H1 (cell line): ENCODE measurements around the gene ALK. TPM values are rescaled to one million over a fixed set of nuclear protein-coding genes. Genes with fewer than 3 reads are reported as not detected.

Source experiments
- CTCF ChIA-PET: fragments of 300-600 bp; sonication (Branson Sonifier 250); formaldehyde crosslinking; loops from one replicate; lab custom pipeline; 2021; ENCODE audit not compliant: partially characterized antibody; lab: Charles Lee
- POLR2A ChIA-PET: fragments of 300-600 bp; sonication (Branson Sonifier 250); formaldehyde crosslinking; loops from one replicate; lab custom pipeline; 2021; ENCODE audit warnings: inconsistent platforms; ENCODE audit not compliant: partially characterized antibody; lab: Charles Lee
- DNase-seq, 2 experiments: peaks; one replicate each; pipeline versions ENCODE4 v3.0.0 to v3.0.0-alpha.2; 2010 to 2022; ENCODE audit warnings: low spot score in 2 of 2, low read depth in 1 of 2, mixed read lengths in 1 of 2
- FAIRE-seq: peaks from 2 replicates; lab custom pipeline; 2011; peaks lifted over from hg19 to GRCh38; lab: Jason Lieb, UNC
- H2AFZ ChIP-seq: 2 replicates; pipeline ENCODE4 v1.8.1; 2012; ENCODE audit warnings: low read length, inconsistent platforms
- H2AK5ac ChIP-seq: 2 replicates; pipeline ENCODE4 v1.6.1; 2013; ENCODE audit warnings: low read depth, low read length
- H2BK120ac ChIP-seq: replicated peaks from 2 replicates; pipeline ENCODE3; 2013; ENCODE audit warnings: low read depth, low read length, inconsistent platforms
- H2BK12ac ChIP-seq: 2 replicates; pipeline ENCODE4 v1.6.1; 2013; ENCODE audit warnings: low read depth, low read length
- H2BK15ac ChIP-seq: 2 replicates; pipeline ENCODE4 v1.6.1; 2013; ENCODE audit warnings: low read length
- H2BK20ac ChIP-seq: 2 replicates; pipeline ENCODE4 v1.6.1; 2013; ENCODE audit warnings: low read length
- H2BK5ac ChIP-seq: 2 replicates; pipeline ENCODE4 v1.6.1; 2013; ENCODE audit warnings: low read depth, low read length
- H3K14ac ChIP-seq: 2 replicates; pipeline ENCODE4 v1.6.1; 2013; ENCODE audit warnings: inconsistent platforms; ENCODE audit not compliant: insufficient read length
- H3K18ac ChIP-seq: 2 replicates; pipeline ENCODE4 v1.6.1; 2013; ENCODE audit warnings: low read length; ENCODE audit errors: extremely low read depth
- H3K23ac ChIP-seq: 2 replicates; pipeline ENCODE4 v1.6.1; 2013; ENCODE audit warnings: inconsistent platforms; ENCODE audit not compliant: insufficient read length
- H3K23me2 ChIP-seq: 2 replicates; pipeline ENCODE4 v1.6.1; 2013; ENCODE audit warnings: low read depth, low read length
- H3K27ac ChIP-seq: 2 replicates; pipeline ENCODE4 v1.6.1; 2011; ENCODE audit warnings: low read depth, low read length, inconsistent platforms
- H3K27me3 ChIP-seq, 4 experiments: replicated peaks in 1 of 4; 1 replicate in 1 of 4; 2 replicates in 3 of 4; pipeline versions ENCODE4 v1.6.1 to v1.8.1; 2011 to 2013; ENCODE audit warnings: low read length in 3 of 4, mild to moderate bottlenecking in 3 of 4, inconsistent platforms in 2 of 4, mixed read lengths in 2 of 4, moderate library complexity in 1 of 4; ENCODE audit not compliant: control insufficient read depth in 3 of 4, insufficient read depth in 3 of 4; ENCODE audit errors: extremely low read depth in 1 of 4
- H3K36me3 ChIP-seq, 4 experiments: 2 replicates each; pipeline versions ENCODE4 v1.6.1 to v1.8.1; 2011 to 2013; ENCODE audit warnings: mild to moderate bottlenecking in 4 of 4, low read length in 3 of 4, moderate library complexity in 2 of 4, control low read depth in 1 of 4, inconsistent platforms in 1 of 4; ENCODE audit not compliant: insufficient read depth in 4 of 4, control insufficient read depth in 2 of 4
- H3K4ac ChIP-seq: replicated peaks from 2 replicates; pipeline ENCODE3; 2013; ENCODE audit warnings: low read length, low read depth, mixed read lengths, inconsistent platforms; ENCODE audit not compliant: insufficient read length
- H3K4me1 ChIP-seq, 4 experiments: replicated peaks in 1 of 4; 1 replicate in 1 of 4; 2 replicates in 3 of 4; pipeline versions ENCODE4 v1.6.1 to v1.8.1; 2011 to 2013; ENCODE audit warnings: low read length in 3 of 4, inconsistent platforms in 2 of 4, mixed read lengths in 1 of 4; ENCODE audit not compliant: insufficient read depth in 4 of 4, control insufficient read depth in 3 of 4
- H3K4me2 ChIP-seq, 2 experiments: 2 replicates each; pipeline versions ENCODE4 v1.6.1 to v1.8.1; 2011 to 2013; ENCODE audit warnings: low read depth in 2 of 2, low read length in 2 of 2, control low read depth in 1 of 2, inconsistent platforms in 1 of 2, mild to moderate bottlenecking in 1 of 2; ENCODE audit not compliant: insufficient read depth in 1 of 2
- H3K4me3 ChIP-seq, 4 experiments: fragments of 200-600, 300-600 bp in 1 of 4; sonication (generic), shearing (Covaris generic), sonication (Bioruptor Twin) in 1 of 4; 2 replicates each; pipeline versions ENCODE4 v1.5.1 to v1.8.1; 2011 to 2016; ENCODE audit warnings: low read length in 4 of 4, low read depth in 3 of 4, control low read depth in 2 of 4, inconsistent platforms in 2 of 4, mild to moderate bottlenecking in 2 of 4, mixed read lengths in 1 of 4, moderate library complexity in 1 of 4; ENCODE audit not compliant: insufficient read depth in 2 of 4; ENCODE audit errors: extremely low read depth in 1 of 4
- H3K56ac ChIP-seq: replicated peaks from 2 replicates; pipeline ENCODE3; 2013; ENCODE audit warnings: low read depth, mild to moderate bottlenecking, mixed read lengths, low read length, inconsistent platforms; ENCODE audit not compliant: insufficient read length
- H3K79me1 ChIP-seq: 2 replicates; pipeline ENCODE4 v1.6.1; 2013; ENCODE audit warnings: low read depth, low read length, control low read depth
- H3K79me2 ChIP-seq, 2 experiments: 2 replicates each; pipeline versions ENCODE4 v1.6.1 to v1.8.1; 2012 to 2013; ENCODE audit warnings: low read length in 2 of 2, mild to moderate bottlenecking in 2 of 2, inconsistent platforms in 1 of 2; ENCODE audit not compliant: insufficient read depth in 2 of 2, control insufficient read depth in 1 of 2
- H3K9ac ChIP-seq, 4 experiments: replicated peaks in 1 of 4; 1 replicate in 1 of 4; 2 replicates in 3 of 4; pipeline versions ENCODE4 v1.6.1 to v1.8.1; 2011 to 2013; ENCODE audit warnings: low read depth in 3 of 4, low read length in 3 of 4, control low read depth in 2 of 4, mild to moderate bottlenecking in 2 of 4, moderate library complexity in 2 of 4, inconsistent platforms in 1 of 4; ENCODE audit errors: extremely low read depth in 1 of 4
- H3K9me3 ChIP-seq, 2 experiments: 2 replicates each; pipeline versions ENCODE4 v1.6.1 to v1.8.1; 2012 to 2013; ENCODE audit warnings: mild to moderate bottlenecking in 2 of 2, moderate library complexity in 2 of 2, control low read depth in 1 of 2, inconsistent platforms in 1 of 2, low read depth in 1 of 2, low read length in 1 of 2, mixed read lengths in 1 of 2; ENCODE audit not compliant: insufficient read depth in 2 of 2
- H4K20me1 ChIP-seq, 2 experiments: replicated peaks in 1 of 2; 2 replicates each; pipeline versions ENCODE3 to v1.8.1; 2011 to 2013; ENCODE audit warnings: inconsistent platforms in 2 of 2, low read length in 2 of 2, mild to moderate bottlenecking in 1 of 2; ENCODE audit not compliant: insufficient read depth in 2 of 2, control insufficient read depth in 1 of 2
- H4K5ac ChIP-seq: 2 replicates; pipeline ENCODE4 v1.6.1; 2013; ENCODE audit warnings: low read length, low read depth, mixed read lengths, inconsistent platforms; ENCODE audit not compliant: insufficient read length
- H4K8ac ChIP-seq: 2 replicates; pipeline ENCODE4 v1.8.0; 2013; ENCODE audit warnings: mild to moderate bottlenecking, moderate library complexity, low read length, inconsistent platforms; ENCODE audit not compliant: insufficient read depth; ENCODE audit errors: extremely low read depth
- H4K91ac ChIP-seq: replicated peaks from 2 replicates; pipeline ENCODE3; 2013; ENCODE audit warnings: low read length, mixed read lengths, inconsistent platforms; ENCODE audit not compliant: insufficient read length
- CEBPB ChIP-seq: IDR thresholded peaks from 2 replicates; pipeline ENCODE4 v1.6.1; 2012; ENCODE audit warnings: low read depth, low read length
- RNF2 ChIP-seq: fragments of 200-900, 300-1000 bp; sonication (generic); IDR thresholded peaks from 2 replicates; pipeline ENCODE4 v1.7.1; 2016; ENCODE audit warnings: borderline replicate concordance, low read depth, mild to moderate bottlenecking, antibody characterized with exemption, low read length; ENCODE audit not compliant: poor library complexity, severe bottlenecking; ENCODE audit errors: missing control alignments
- TAF1 ChIP-seq: IDR thresholded peaks from 2 replicates; pipeline ENCODE4 v1.6.1; 2011; ENCODE audit warnings: mild to moderate bottlenecking, low read depth, low read length
- USF2 ChIP-seq: IDR thresholded peaks from 2 replicates; pipeline ENCODE4 v1.6.1; 2011; ENCODE audit warnings: low read length, improper control_type of control experiment
- ZNF274 ChIP-seq: IDR thresholded peaks from 2 replicates; pipeline ENCODE4 v1.7.0; 2012; ENCODE audit warnings: low read length, borderline replicate concordance; ENCODE audit errors: extremely low read depth
- WGBS, 2 experiments: shearing (Covaris generic) in 1 of 2; methylation state at CpG; one replicate each; pipeline versions ENCODE4 v1.1.6 to v1.1.7; 2013 to 2015; ENCODE audit warnings: low lambda C conversion rate in 2 of 2, mixed read lengths in 2 of 2, inconsistent platforms in 1 of 2, low coverage in 1 of 2, missing lambda C conversion rate in 1 of 2; ENCODE audit not compliant: insufficient replicate concordance in 2 of 2, insufficient coverage in 1 of 2, insufficient read length in 1 of 2; ENCODE audit errors: extremely low coverage in 1 of 2, missing lambda C conversion rate in 1 of 2; 5-methylcytosine and 5-hydroxymethylcytosine counted together
- polyA plus RNA-seq, 7 experiments: library from polyadenylated mRNA; depleted of rRNA in 3 of 7; stranded (reverse) in 5 of 7; unstranded in 2 of 7; fragments of >200 nt in 5 of 7; fragments of 200-250 nt in 2 of 7; gene quantifications; 1 replicate in 5 of 7; 2 replicates in 1 of 7; 4 replicates in 1 of 7; pipeline versions ENCODE4 v1.2.1 to v1.2.3, GENCODE V29; 2011 to 2013; ENCODE audit warnings: missing spikeins in 2 of 7, mixed read lengths in 2 of 7
- total RNA-seq: library from RNA; stranded (reverse); fragmentation: NEBNext Ultra II Directional; extraction: Animal tissue kit (Norgen Biotek cat#: 25700); gene quantifications from 2 replicates; pipeline ENCODE4 v1.2.1, GENCODE V29; 2021

Gene ALK
- total and polyA plus RNA-seq, 2 of the 8 experiments (the other 6 are each of a cell fraction or from before 2014, with no cell fraction given) = 0.02 to 0.09 TPM

GRCh38 chr2:29444150-29444549 is 477.2 kb downstream of the ALK start:
- no peak for TF ChIP-seq ZNF274
- no peak for TF ChIP-seq USF2
- TF ChIP-seq CEBPB = no peak
- TF ChIP-seq RNF2 = no peak
- no peak for TF ChIP-seq TAF1
- no peak overlapping the region for H4K91ac ChIP-seq
- CTCF ChIA-PET = interaction anchor here (0.7 to 1.3 kb wide), 3 partner anchors 34 to 135 kb away, joined by 3 to 4 read pairs (median 3); no protein-coding TSS in a partner anchor
- no peak overlapping the region for H3K14ac ChIP-seq
- no peaks in the 10 kb centered on the region for H4K20me1 ChIP-seq
- H3K18ac ChIP-seq = no peak overlapping the region
- no peak overlapping the region for H2AFZ ChIP-seq
- H3K79me1 ChIP-seq = no peaks in the 10 kb centered on the region
- 83% methylated on average over 3 of the region's 3 CpGs; no CpG with 5 or more reads in 1 of the 2 experiments for WGBS, 2 experiments
- H2BK15ac ChIP-seq = no peak overlapping the region
- no peak overlapping the region for H3K4me3 ChIP-seq
- no peak overlapping the region for H3K23ac ChIP-seq
- H3K9me3 ChIP-seq = no peaks in the 10 kb centered on the region
- H3K4ac ChIP-seq = no peak overlapping the region
- H3K4me2 ChIP-seq = no peak overlapping the region
- H2AK5ac ChIP-seq = no peak overlapping the region
- FAIRE-seq = no peak
- peaks cover 0 to 7% (median 5%) of the 10 kb centered on the region in 4 experiments; a peak in 4 of 7 replicates for H3K4me1 ChIP-seq
- H3K9ac ChIP-seq = no peak overlapping the region
- no peaks in the 10 kb centered on the region for H3K36me3 ChIP-seq
- H4K5ac ChIP-seq = no peak overlapping the region
- H2BK120ac ChIP-seq = no peak overlapping the region
- no peaks in the 10 kb centered on the region for H3K23me2 ChIP-seq
- H2BK12ac ChIP-seq = no peak overlapping the region
- no peaks in the 10 kb centered on the region for H3K79me2 ChIP-seq
- H3K27me3 ChIP-seq = no peaks in the 10 kb centered on the region
- no peak overlapping the region for H3K27ac ChIP-seq
- H2BK20ac ChIP-seq = no peak overlapping the region
- H2BK5ac ChIP-seq = no peak overlapping the region
- no peak overlapping the region for H4K8ac ChIP-seq
- DNase-seq = no peak
- no peak overlapping the region for H3K56ac ChIP-seq
- POLR2A ChIA-PET = no interaction called here
